A204.1 (cell line): ENCODE data around the gene GNAO1.

Experiments
- FAIRE-seq: peaks from 2 replicates; lab custom pipeline; 2012; peaks lifted over from hg19 to GRCh38; lab: Jason Lieb, UNC

The GNAO1 gene

GRCh38 chr16:56241596-56241995 is 50.3 kb downstream of the GNAO1 start:
- no peak for FAIRE-seq

DNA sequence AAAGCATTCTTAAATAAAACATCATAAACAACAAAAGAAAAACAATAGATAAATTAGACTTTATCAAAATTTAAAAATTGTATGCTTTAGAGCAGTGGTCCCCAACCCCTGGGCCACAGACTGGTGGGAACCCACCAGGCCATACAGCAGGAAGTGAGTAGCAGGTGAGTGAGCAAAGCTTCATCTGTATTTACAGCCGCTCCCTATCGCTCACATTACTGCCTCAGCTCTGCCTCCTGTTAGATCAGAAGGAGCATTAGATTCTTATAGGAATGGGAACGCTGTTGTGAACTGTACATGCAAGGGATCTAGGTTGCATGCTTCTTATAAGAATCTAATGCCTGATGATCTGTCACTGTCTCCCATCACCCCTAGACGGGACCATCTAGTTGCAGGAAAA is 51.5 kb downstream of the GNAO1 start:
- FAIRE-seq, result no peak

GRCh38 chr16:56244612-56245011 is 53.3 kb downstream of the GNAO1 start:
- FAIRE-seq, result no peak

DNA sequence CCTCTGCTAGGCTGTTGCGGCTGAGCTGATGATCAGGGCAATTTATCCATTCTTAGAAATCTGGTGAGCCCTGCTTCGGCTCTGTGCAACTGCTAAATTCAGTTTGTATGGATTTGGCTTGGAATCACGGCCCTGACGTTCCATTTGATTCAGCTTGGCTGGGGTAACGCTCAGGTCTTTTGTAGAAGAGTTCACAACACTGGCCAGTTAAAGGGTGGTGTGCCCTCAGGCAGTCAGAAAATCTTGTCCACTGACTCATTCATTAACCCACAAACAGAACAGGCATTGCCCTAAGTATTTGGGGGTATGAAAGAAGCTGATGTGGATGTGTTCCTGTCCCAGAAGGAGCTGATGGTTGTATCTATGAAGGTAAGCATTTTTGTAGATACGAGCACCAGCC is 53.9 kb downstream of the GNAO1 start:
- no peak for FAIRE-seq

- FAIRE-seq, result no peak
Measured at GRCh38 chr16:56246051-56246817, 54.9 kb downstream of the GNAO1 start.

GRCh38 chr16:56247018-56247417 is 55.7 kb downstream of the GNAO1 start:
- FAIRE-seq, result no peak

DNA sequence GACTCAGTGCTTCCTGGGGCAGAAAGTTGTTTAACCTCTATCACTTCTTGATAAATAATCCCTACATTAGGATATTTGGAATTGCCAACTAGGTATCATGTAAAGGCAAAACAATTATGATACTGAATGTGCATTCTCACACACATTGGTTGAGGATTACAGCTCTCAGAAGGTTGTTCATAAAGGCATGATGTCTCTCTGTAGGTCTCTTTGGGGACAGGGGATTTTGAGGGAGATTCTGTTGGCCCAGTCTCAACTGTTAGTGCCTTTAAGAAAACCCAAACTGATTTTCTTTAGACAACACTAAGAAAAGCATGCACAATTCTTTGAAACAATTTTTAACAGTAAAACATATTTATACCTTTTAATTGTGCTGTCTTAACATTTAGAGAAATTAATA is 56.5 kb downstream of the GNAO1 start:
- no peak for FAIRE-seq

GRCh38 chr16:56252835-56253234 is 61.5 kb downstream of the GNAO1 start:
- FAIRE-seq, result no peak

GRCh38 chr16:56255904-56256303 is 64.6 kb downstream of the GNAO1 start:
- FAIRE-seq, result no peak

- FAIRE-seq, result no peak
Measured at GRCh38 chr16:56257239-56257638, 66.0 kb downstream of the GNAO1 start.

DNA sequence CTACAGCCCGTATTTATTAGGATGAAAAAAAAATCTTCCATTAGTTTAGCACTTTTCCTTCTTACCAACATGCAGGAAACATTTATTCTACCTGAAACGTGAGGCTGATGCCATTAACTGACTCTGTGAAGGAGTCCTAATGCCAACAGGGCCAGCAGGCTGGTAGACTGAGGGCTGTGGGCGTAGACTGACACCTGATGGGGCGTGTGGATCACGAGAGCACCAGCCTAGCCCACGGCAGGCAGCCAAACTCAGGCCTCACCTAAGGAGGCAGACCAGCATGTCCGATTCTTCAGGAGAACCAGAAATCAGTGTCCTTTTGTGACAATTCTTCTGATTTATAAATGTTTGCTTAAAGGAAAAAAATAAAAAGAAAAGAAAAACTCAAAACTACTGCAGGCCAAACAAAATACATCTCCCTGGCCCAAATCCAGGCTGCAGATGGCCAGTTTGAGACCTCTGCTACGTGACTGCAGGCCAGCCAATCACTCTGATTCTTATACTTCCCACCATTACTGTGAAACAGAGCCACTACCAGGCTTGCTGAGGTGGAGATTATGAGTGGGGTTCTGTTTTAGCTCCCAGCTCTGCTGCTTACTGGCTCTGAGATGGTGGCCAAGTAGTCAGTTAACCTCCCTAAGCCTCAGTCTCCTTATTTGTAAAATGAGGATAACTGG is 66.5 kb downstream of the GNAO1 start:
- FAIRE-seq, result no peak

- no peak for FAIRE-seq
Measured at GRCh38 chr16:56258508-56259424, 67.5 kb downstream of the GNAO1 start.

GRCh38 chr16:56259425-56259779 is 68.1 kb downstream of the GNAO1 start:
- FAIRE-seq, result no peak

DNA sequence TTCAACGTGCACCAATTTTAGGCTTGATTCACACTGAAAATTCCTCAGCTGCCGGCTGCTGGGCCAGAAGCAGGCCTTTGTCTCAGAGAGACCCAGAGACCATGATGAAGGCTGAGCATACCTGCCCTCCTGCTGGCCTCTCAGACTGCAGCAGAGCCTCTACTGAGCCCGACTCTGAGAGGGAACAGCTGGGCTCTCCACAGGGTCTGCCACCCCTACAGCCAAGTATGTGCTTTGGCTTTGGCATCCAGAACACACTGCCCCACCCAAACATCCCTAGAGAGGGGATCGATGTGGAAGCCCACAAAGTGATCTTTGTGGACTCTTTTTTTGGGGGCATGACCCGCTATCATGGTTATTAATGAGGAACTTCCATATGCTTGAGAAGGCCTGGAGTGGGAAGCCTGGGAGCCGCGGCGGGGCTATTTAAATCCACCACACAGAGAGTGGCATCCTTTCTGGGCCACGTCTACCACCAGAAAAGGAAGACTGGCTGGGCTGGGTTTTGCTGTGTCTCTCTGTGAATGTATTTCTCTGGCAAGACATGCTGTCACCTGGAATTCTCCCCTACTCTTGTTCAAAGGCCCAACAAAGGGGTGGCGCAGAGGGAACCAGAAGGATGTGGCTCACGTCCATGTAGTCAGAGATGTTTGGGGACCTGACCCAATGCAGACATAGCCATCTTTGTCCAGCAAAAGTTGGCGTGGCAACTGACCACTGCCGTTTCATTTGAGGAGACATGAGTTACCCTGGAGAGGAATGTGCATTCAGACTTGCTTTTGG is 69.3 kb downstream of the GNAO1 start:
- no peak for FAIRE-seq

- no peak for FAIRE-seq
Measured at GRCh38 chr16:56261656-56262055, 70.4 kb downstream of the GNAO1 start.

DNA sequence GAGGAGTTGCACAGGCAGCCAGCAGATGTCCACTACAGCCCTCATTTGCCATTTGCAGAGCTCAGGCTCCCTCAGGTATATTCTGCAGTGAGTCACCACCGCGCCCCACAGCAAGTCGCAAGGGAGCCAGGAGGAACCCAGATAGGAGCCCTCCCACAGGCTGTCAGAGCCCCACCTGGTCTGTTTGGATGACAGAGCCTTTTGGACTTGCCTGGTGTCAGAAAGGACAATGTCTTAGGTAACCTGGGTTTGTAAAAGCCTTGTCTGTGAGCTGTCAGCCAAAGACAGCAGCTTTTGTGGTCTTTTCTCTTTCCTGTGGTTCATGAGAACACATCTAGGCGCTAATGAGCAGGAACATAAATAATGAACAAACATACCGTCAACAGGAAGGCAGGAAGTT is 70.9 kb downstream of the GNAO1 start:
- no peak for FAIRE-seq

- no peak for FAIRE-seq
Measured at GRCh38 chr16:56262551-56263245, 71.4 kb downstream of the GNAO1 start.

GRCh38 chr16:56263711-56264608 is 72.7 kb downstream of the GNAO1 start:
- no peak for FAIRE-seq

DNA sequence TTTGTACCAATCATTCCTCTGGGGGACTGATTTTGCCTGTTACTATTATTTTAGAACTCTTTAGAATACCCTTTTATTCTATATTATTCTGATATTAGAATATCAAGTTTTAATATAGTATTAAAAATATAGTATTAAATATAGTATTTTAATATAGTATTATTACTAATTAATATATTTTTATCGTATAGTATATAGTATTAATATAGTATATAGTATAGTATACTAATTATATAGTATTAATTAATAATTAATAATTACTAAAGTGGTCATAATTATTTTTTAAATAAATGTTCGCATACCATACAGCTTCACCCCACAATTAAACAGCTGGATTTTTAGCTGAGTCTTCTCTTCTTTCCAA is 73.3 kb downstream of the GNAO1 start:
- peak; percentile 88 for FAIRE-seq

GRCh38 chr16:56265184-56265583 is 73.9 kb downstream of the GNAO1 start:
- FAIRE-seq, result no peak

DNA sequence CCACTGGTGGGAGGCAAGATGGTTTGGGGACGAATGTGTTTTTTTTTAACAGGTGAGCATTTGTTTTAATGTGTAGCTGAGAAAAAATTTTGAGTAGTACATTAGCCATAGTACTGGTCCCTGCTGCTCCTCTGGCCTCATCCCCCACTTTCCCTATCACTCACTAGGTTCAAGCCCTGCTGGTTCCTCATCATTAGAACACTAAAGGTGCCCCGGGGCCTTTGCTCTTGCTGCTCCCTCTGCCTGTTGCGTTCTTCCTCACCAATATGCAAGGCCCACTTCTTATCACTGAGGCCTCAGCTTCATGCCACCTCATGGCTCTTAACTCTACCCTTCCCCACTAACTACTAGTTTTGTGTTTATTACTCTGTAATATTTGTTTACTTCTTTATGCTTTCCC is 74.5 kb downstream of the GNAO1 start:
- FAIRE-seq, result no peak
